RWPE1 (cell line): Measurements from ENCODE around the gene ACAD9.

Experiments used
- CTCF ChIA-PET: fragments of 350-600 bp; sonication (Branson Sonifier 250); formaldehyde crosslinking; extraction: SDS; loops from one replicate; lab custom pipeline; 2021; lab: Yijun Ruan, JAX
- POLR2A ChIA-PET: fragments of 400-600 bp; formaldehyde crosslinking; extraction: SDS; loops from one replicate; lab custom pipeline; 2020; ENCODE audit warnings: antibody characterized with exemption; ENCODE audit not compliant: low non-redundant PET; lab: Yijun Ruan, JAX
- DNase-seq: peaks from one replicate; pipeline ENCODE4 v3.0.0; 2012; ENCODE audit warnings: low spot score
- H3K27ac ChIP-seq: fragments of 450-650 bp; 2 replicates; pipeline ENCODE4 v1.5.1; 2017
- TF ChIP-seq, protein P1 (sequence below): fragments of 450-650 bp; conservative IDR thresholded peaks from 2 replicates; pipeline ENCODE4 v1.5.1; 2017; ENCODE audit warnings: low read depth, mild to moderate bottlenecking

Gene ACAD9

DNA sequence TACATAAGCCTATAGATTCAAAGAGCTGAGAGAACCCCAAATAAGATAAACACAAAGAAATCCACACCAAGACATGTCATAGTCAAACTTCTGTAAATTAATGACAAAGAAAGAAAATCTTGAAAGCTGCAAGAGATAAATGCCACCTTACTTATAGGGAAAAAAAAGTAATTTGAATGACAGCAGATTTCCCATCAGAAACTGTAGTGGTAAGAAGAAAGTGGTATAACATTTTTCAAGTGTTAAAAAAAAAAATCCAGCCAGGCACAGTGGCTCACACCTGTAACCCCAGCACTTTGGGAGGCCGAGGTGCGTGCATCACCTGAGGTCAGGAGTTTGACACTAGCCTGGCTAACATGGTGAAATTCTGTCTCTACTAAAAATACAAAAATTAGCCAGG is 77.0 kb downstream of the ACAD9 start:
- H3K27ac ChIP-seq = no peak overlapping the region
- CTCF ChIA-PET = no interaction called here
- DNase-seq = no peak
- TF ChIP-seq, protein P1, sequence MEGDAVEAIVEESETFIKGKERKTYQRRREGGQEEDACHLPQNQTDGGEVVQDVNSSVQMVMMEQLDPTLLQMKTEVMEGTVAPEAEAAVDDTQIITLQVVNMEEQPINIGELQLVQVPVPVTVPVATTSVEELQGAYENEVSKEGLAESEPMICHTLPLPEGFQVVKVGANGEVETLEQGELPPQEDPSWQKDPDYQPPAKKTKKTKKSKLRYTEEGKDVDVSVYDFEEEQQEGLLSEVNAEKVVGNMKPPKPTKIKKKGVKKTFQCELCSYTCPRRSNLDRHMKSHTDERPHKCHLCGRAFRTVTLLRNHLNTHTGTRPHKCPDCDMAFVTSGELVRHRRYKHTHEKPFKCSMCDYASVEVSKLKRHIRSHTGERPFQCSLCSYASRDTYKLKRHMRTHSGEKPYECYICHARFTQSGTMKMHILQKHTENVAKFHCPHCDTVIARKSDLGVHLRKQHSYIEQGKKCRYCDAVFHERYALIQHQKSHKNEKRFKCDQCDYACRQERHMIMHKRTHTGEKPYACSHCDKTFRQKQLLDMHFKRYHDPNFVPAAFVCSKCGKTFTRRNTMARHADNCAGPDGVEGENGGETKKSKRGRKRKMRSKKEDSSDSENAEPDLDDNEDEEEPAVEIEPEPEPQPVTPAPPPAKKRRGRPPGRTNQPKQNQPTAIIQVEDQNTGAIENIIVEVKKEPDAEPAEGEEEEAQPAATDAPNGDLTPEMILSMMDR = no peak
- POLR2A ChIA-PET = no interaction called here
